Myocyte (in vitro differentiated cells): ENCODE results near the gene ABCA2. TPM values are rescaled to one million over a fixed set of nuclear protein-coding genes. Genes with fewer than 3 reads are reported as not detected.

Source experiments
- total RNA-seq: library from RNA; depleted of rRNA; stranded (reverse); fragments of >200 nt; gene quantifications from 2 replicates; pipeline ENCODE4 v1.2.3, GENCODE V29; 2014

The ABCA2 gene
- total RNA-seq, 1 donor from 2014 or later: 21.1 TPM

Other genes starting within 250 kb of the ABCA2 start
- gene TMEM141, start 236.9 kb downstream of the ABCA2 start, total RNA-seq: 63.9 and 81.6 TPM in 2 replicates
- gene CCDC183, start 231.9 kb downstream of the ABCA2 start, total RNA-seq: 0.70 and 3.4 TPM in 2 replicates
- gene RABL6, start 220.3 kb downstream of the ABCA2 start, total RNA-seq: 94.2 and 122 TPM in 2 replicates
- 2.7 and 6.5 TPM in 2 replicates for gene AJM1, start 185.8 kb downstream of the ABCA2 start, total RNA-seq
- gene PHPT1, start 178.8 kb downstream of the ABCA2 start, total RNA-seq: 106 and 131 TPM in 2 replicates
- 2.9 and 3.4 TPM in 2 replicates for gene MAMDC4, start 175.9 kb downstream of the ABCA2 start, total RNA-seq
- 353 and 413 TPM in 2 replicates for gene EDF1, start 161.9 kb downstream of the ABCA2 start, total RNA-seq
- gene TRAF2, start 141.7 kb downstream of the ABCA2 start, total RNA-seq: 7.0 and 31.0 TPM in 2 replicates
- gene FBXW5, start 83.5 kb downstream of the ABCA2 start, total RNA-seq: 170 and 196 TPM in 2 replicates
- gene C8G, start 83.0 kb downstream of the ABCA2 start, total RNA-seq: 0.88 TPM in 1 of 2 replicates, not detected in the other
- 0.10 and 0.27 TPM in 2 replicates for gene LCN12, start 76.0 kb downstream of the ABCA2 start, total RNA-seq
- 126 and 177 TPM in 2 replicates for gene PTGDS, start 50.7 kb downstream of the ABCA2 start, total RNA-seq
- 5.0 and 13.8 TPM in 2 replicates for gene LCNL1, start 45.2 kb downstream of the ABCA2 start, total RNA-seq
- 57.3 and 67.3 TPM in 2 replicates for gene PAXX, start 35.8 kb downstream of the ABCA2 start, total RNA-seq
- not detected in 2 replicates for gene CLIC3, start 31.7 kb downstream of the ABCA2 start, total RNA-seq
- gene FUT7, start 3.9 kb upstream of the ABCA2 start, total RNA-seq: not detected in 2 replicates
- 4.8 TPM in 2 replicates for gene NPDC1, start 17.9 kb upstream of the ABCA2 start, total RNA-seq
- gene ENTPD2, start 25.8 kb upstream of the ABCA2 start, total RNA-seq: 0.13 and 0.68 TPM in 2 replicates
- 1.9 and 4.7 TPM in 2 replicates for gene SAPCD2, start 42.3 kb upstream of the ABCA2 start, total RNA-seq
- gene UAP1L1, start 49.3 kb upstream of the ABCA2 start, total RNA-seq: 40.2 and 46.4 TPM in 2 replicates
- 75.5 and 76.6 TPM in 2 replicates for gene MAN1B1, start 58.7 kb upstream of the ABCA2 start, total RNA-seq
- gene DPP7, start 86.5 kb upstream of the ABCA2 start, total RNA-seq: 132 and 142 TPM in 2 replicates
- 0.05 TPM in 1 of 2 replicates, not detected in the other for gene GRIN1, start 110.9 kb upstream of the ABCA2 start, total RNA-seq
- gene LRRC26, start 141.8 kb upstream of the ABCA2 start, total RNA-seq: not detected in 2 replicates
- not detected in 2 replicates for gene TMEM210, start 143.8 kb upstream of the ABCA2 start, total RNA-seq
- 28.7 and 30.6 TPM in 2 replicates for gene ANAPC2, start 160.3 kb upstream of the ABCA2 start, total RNA-seq
- 143 and 158 TPM in 2 replicates for gene SSNA1, start 160.4 kb upstream of the ABCA2 start, total RNA-seq
- 19.5 and 25.3 TPM in 2 replicates for gene TPRN, start 172.5 kb upstream of the ABCA2 start, total RNA-seq
- 39.2 and 48.4 TPM in 2 replicates for gene TMEM203, start 177.4 kb upstream of the ABCA2 start, total RNA-seq
- 6.1 and 10.5 TPM in 2 replicates for gene NDOR1, start 177.5 kb upstream of the ABCA2 start, total RNA-seq
- gene RNF208, start 194.0 kb upstream of the ABCA2 start, total RNA-seq: 0.21 and 0.36 TPM in 2 replicates
- gene CYSRT1, start 196.9 kb upstream of the ABCA2 start, total RNA-seq: 1.4 and 2.0 TPM in 2 replicates
- not detected in 2 replicates for gene RNF224, start 199.3 kb upstream of the ABCA2 start, total RNA-seq
- 0.56 and 0.62 TPM in 2 replicates for gene SLC34A3, start 202.7 kb upstream of the ABCA2 start, total RNA-seq
- 211 and 249 TPM in 2 replicates for gene TUBB4B, start 213.1 kb upstream of the ABCA2 start, total RNA-seq
- gene STPG3, start 223.0 kb upstream of the ABCA2 start, total RNA-seq: not detected in 2 replicates
- 37.3 and 48.3 TPM in 2 replicates for gene NELFB, start 227.1 kb upstream of the ABCA2 start, total RNA-seq
- 1.1 and 3.6 TPM in 2 replicates for gene TOR4A, start 249.5 kb upstream of the ABCA2 start, total RNA-seq